ENCODE data around the gene TNFRSF17.
A peak's percentile ranks its signal among the peaks of the same experiment; 100 is the strongest.

Gene TNFRSF17

DNA sequence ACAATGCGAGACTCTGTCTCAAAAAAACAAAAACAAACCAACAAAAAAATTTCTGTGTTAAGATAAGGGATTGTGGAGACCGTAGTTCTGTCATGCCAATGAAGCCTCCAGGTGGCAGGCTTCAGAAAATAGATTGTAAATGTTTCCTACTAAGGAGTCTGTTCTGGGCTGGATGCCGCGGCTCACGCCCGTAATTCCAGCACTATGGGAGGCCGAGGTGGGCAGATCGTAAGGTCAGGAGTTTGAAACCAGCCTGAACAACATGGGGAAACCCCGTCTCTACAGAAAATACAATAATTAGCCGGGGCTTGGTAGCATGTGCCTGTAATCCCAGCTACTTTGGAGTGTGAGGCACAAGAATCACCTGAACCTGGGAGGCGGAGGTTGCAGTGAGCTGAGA, 7.1 kb downstream of the TNFRSF17 start:
- Histone ChIP-seq H3K27me3 (peaks cover 7% of the 10 kb centered on the region), H3K36me3 (no peaks in the 10 kb centered on the region), H3K9me3 (no peaks in the 10 kb centered on the region), H3K4me1 (no peaks in the 10 kb centered on the region), H3K4me3 (ENCODE audit: low read depth, low read length) (no peak overlapping the region)
- TF ChIP-seq, protein P1, sequence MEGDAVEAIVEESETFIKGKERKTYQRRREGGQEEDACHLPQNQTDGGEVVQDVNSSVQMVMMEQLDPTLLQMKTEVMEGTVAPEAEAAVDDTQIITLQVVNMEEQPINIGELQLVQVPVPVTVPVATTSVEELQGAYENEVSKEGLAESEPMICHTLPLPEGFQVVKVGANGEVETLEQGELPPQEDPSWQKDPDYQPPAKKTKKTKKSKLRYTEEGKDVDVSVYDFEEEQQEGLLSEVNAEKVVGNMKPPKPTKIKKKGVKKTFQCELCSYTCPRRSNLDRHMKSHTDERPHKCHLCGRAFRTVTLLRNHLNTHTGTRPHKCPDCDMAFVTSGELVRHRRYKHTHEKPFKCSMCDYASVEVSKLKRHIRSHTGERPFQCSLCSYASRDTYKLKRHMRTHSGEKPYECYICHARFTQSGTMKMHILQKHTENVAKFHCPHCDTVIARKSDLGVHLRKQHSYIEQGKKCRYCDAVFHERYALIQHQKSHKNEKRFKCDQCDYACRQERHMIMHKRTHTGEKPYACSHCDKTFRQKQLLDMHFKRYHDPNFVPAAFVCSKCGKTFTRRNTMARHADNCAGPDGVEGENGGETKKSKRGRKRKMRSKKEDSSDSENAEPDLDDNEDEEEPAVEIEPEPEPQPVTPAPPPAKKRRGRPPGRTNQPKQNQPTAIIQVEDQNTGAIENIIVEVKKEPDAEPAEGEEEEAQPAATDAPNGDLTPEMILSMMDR (IDR thresholded peaks at IDR 0.05; ENCODE audit: low read depth, low read length): peak; percentile 45
- peak; percentile 20 for DNase-seq

DNA sequence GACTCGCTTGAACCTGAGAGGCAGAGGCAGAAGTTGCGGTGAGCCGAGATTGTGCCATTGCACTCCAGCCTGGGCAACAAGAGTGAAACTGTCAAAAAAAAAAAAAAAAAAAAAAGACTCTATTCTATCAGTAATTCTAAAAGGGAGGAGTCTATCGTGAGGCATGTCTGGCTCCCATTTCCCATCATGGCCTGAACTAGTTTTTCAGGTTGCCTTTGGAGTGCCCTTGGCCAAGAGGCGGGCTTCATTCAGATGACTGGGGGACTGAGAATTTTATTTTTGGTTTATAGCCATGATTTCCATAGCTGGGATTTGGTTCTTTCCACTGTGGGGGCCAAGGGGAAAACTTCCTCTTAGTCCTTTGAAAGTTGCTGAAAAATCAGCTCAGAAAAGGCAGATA, 8.1 kb downstream of the TNFRSF17 start:
- no peaks in the 10 kb centered on the region for H3K27me3 ChIP-seq
- H3K4me3 ChIP-seq (ENCODE audit: low read depth, low read length): no peak overlapping the region
- H3K36me3 ChIP-seq: no peaks in the 10 kb centered on the region
- H3K9me3 ChIP-seq: no peaks in the 10 kb centered on the region
- TF ChIP-seq, protein P1 (IDR thresholded peaks at IDR 0.05; ENCODE audit: low read depth, low read length): no peak
- no peak for DNase-seq
- no peaks in the 10 kb centered on the region for H3K4me1 ChIP-seq

DNA sequence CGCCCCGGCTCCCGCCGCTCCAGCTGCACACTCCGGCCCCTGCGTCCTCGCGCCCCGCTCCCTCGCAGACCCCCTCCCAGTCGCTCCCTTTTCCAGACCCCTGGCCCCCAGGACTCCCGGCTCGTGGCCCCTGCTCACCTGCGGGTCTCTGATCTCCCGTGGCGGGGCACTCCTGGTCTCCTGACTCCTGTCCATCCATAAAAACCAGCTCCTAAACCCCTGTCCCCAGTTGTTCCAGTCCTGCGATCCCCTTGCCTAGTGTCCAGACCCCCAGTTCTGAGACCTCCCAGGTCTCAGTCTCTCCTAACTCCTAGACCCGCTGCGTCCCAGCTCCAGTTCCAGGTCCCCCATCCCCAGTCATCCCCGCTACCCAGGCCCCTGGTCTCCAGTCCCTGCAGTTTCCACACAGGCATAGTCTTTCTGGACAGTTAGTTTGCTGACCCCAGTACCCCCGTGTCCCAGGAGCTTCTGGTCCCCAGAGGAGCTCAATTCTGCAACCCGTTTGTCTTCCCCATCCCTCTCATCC, 11.9 kb downstream of the TNFRSF17 start:
- peak; percentile 11 for DNase-seq

DNA sequence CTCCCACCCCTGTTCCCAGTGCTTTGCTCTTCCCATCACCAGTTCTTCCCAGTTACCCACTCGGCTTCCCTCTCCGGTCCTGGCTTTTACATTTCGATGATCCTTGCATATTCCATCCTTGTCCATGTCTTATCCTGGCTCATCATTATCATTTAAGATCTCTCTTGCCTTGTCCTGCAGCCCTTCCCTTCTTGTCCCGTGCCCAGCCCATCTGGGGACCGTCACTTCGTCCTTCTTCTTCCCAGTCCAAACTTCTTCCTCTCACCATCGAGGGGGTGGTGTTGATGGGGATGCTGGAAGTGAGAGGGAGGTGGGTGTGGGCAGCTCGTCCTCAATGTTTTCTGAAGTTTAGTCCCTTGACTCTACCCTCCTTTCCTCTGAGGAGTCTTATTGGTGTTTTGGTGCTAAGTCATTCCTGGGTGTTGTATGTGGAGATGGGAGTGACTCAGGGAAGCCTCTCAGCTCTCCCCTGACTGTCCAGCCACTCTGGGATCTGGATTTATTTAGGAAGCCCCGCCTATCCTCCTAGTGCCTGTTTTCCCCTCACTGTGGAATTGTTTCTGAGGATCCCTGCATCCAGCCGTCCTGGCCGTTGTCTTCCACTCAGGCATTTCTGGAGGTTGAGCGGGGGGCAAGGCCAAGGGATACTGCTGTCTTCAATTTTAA, 12.5 kb downstream of the TNFRSF17 start:
- Histone ChIP-seq H3K4me1 (no peaks in the 10 kb centered on the region), H3K9me3 (no peaks in the 10 kb centered on the region), H3K27me3 (no peaks in the 10 kb centered on the region), H3K4me3 (ENCODE audit: low read depth, low read length) (peak overlapping the region; percentile 96), H3K36me3 (no peaks in the 10 kb centered on the region)
- no peak for DNase-seq
- TF ChIP-seq, protein P1 (IDR thresholded peaks at IDR 0.05; ENCODE audit: low read depth, low read length): no peak

More for the DNA sequence above, 11.9 kb downstream of the TNFRSF17 start:
- H3K27me3 ChIP-seq: no peaks in the 10 kb centered on the region
- H3K4me3 ChIP-seq (ENCODE audit: low read depth, low read length): peak overlapping the region; percentile 96
- H3K9me3 ChIP-seq: no peaks in the 10 kb centered on the region
- TF ChIP-seq, protein P1 (IDR thresholded peaks at IDR 0.05; ENCODE audit: low read depth, low read length): no peak
- no peaks in the 10 kb centered on the region for H3K4me1 ChIP-seq
- no peaks in the 10 kb centered on the region for H3K36me3 ChIP-seq

DNA sequence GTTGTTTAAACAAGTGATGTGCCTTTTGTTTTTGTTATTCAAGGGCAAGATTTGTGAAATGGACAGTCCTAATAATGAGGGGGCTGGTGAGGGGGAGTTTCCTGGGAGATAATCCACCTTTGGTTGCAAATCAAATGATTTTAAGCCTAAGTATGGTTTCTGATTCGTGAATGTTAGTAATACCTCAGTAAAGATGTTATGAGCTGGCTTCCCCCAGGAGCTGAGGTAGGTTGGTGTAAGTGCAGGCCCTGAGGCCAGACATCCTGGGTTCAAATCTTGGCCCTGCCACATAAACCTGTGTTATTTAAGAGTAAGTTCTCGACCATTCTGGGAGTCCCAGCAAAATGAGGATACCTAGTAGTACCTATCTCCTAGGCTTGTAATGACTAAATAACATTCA, 13.1 kb downstream of the TNFRSF17 start:
- no peak for DNase-seq
- Histone ChIP-seq H3K9me3 (no peaks in the 10 kb centered on the region), H3K36me3 (no peaks in the 10 kb centered on the region), H3K4me1 (no peaks in the 10 kb centered on the region), H3K27me3 (no peaks in the 10 kb centered on the region), H3K4me3 (ENCODE audit: low read depth, low read length) (peak overlapping the region; percentile 96)
- TF ChIP-seq, protein P1 (IDR thresholded peaks at IDR 0.05; ENCODE audit: low read depth, low read length): no peak

DNA sequence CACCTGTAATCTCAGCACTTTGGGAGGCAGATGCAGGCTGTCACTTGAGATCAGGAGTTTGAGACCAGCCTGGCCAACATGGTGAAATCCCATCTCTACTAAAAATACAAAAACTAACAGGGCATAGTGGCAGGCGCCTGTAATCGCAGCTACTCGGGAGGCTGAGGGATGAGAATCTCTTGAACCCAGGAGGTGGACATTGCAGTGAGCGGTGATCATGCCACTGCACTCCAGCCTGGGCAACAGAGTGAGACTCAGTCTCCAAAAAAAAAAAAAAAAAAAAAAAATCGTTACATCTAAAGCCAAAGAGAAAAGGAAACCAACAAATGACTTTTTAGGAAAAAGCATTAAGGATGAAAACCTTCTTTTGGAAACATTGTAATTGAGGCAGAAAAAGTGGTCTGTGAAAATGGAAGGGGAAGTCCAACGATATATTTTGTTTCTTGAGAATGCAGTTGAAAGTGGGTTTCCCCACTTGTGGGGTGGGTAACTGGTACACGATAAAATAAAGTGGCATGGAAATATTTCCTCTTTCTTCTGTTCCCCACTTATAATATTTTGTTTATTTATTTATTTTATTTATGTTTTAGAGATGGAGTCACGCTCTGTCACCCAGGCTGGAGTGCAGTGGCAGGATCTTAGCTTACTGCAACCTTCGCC, 14.1 kb downstream of the TNFRSF17 start:
- Histone ChIP-seq H3K4me1 (no peaks in the 10 kb centered on the region), H3K4me3 (ENCODE audit: low read depth, low read length) (no peak overlapping the region), H3K36me3 (no peaks in the 10 kb centered on the region), H3K27me3 (no peaks in the 10 kb centered on the region), H3K9me3 (no peaks in the 10 kb centered on the region)
- DNase-seq: no peak
- TF ChIP-seq, protein P1 (IDR thresholded peaks at IDR 0.05; ENCODE audit: low read depth, low read length): no peak
